Fibroblast of mammary gland (primary cell): ENCODE data around the gene AKAP9.
A peak's percentile ranks its signal among the peaks of the same experiment; 100 is the strongest.

Experiments used
- DNase-seq: peaks from one replicate; pipeline ENCODE4 v3.0.0-alpha.2; 2010; ENCODE audit warnings: low read depth
- H3K4me3 ChIP-seq: 2 replicates; pipeline ENCODE4 v1.5.1; 2011; ENCODE audit warnings: low read depth, mild to moderate bottlenecking, low read length, moderate library complexity; ENCODE audit not compliant: control insufficient read depth
- TF ChIP-seq, protein P1 (sequence below): conservative IDR thresholded peaks from 2 replicates; pipeline ENCODE4 v1.5.1; 2011; ENCODE audit warnings: low read depth, low read length, inconsistent platforms; ENCODE audit not compliant: control insufficient read depth, insufficient read depth

AKAP9 gene

DNA sequence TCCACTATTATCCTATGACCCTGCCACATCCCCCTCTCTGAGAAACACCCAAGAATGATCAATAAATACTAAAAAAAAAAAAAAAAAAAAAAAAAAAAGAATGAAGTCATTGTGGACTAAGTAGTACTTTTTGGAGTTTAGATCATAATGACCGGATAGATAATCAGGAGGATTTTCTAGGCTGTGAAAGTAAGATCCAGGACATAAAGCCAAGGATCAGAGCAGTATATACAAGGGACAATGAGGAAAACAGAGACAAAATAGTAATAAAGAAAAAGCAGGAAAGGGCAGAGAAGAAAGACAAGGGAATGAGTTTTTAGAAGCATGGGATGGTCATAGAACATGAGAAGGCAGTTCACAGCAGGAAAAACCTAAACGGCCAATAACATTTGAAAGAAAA, 87.6 kb downstream of the AKAP9 start:
- no peak for DNase-seq
- TF ChIP-seq, protein P1, sequence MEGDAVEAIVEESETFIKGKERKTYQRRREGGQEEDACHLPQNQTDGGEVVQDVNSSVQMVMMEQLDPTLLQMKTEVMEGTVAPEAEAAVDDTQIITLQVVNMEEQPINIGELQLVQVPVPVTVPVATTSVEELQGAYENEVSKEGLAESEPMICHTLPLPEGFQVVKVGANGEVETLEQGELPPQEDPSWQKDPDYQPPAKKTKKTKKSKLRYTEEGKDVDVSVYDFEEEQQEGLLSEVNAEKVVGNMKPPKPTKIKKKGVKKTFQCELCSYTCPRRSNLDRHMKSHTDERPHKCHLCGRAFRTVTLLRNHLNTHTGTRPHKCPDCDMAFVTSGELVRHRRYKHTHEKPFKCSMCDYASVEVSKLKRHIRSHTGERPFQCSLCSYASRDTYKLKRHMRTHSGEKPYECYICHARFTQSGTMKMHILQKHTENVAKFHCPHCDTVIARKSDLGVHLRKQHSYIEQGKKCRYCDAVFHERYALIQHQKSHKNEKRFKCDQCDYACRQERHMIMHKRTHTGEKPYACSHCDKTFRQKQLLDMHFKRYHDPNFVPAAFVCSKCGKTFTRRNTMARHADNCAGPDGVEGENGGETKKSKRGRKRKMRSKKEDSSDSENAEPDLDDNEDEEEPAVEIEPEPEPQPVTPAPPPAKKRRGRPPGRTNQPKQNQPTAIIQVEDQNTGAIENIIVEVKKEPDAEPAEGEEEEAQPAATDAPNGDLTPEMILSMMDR: no peak
- H3K4me3 ChIP-seq: no peak overlapping the region

DNA sequence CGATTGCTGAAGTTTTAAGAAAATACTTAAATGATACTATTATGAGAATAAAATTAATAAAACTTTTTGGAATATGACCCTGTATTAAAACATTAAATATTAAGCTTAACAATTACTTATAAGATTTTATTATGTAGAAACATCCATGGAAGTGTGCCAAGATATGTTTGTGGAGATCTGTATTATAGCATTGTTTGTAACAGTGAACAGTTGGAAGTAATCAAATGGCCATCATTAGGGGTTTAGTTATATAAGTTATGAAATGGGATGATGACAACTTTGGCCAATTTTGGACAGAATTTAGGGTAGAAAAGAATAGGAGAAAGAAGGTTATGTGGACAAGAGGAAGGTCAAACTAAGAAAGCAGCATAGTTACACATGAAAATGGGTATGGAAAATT, 88.0 kb downstream of the AKAP9 start:
- DNase-seq: no peak

DNA sequence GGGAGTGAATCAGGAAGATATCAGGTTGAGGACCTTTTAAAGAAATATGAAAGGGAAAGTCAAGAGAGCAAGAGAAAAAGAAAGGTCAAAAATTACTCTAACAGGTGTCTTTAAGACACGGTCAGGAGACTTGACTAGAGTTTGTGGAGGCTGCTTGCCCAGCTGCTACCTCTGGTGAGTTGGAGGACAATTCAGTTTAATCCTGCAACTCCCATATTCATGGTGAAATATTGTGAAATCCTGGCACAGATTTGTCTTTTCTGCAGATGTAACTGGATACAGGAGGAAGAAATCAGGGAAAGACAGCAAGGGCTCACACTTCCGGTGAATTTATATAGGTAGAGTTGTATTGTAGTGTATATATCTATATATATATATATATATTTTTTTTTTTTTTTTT, 93.5 kb downstream of the AKAP9 start:
- TF ChIP-seq, protein P1: no peak
- DNase-seq: peak; percentile 56

More for the DNA sequence above, 88.0 kb downstream of the AKAP9 start:
- TF ChIP-seq, protein P1: no peak
- no peak overlapping the region for H3K4me3 ChIP-seq

DNA sequence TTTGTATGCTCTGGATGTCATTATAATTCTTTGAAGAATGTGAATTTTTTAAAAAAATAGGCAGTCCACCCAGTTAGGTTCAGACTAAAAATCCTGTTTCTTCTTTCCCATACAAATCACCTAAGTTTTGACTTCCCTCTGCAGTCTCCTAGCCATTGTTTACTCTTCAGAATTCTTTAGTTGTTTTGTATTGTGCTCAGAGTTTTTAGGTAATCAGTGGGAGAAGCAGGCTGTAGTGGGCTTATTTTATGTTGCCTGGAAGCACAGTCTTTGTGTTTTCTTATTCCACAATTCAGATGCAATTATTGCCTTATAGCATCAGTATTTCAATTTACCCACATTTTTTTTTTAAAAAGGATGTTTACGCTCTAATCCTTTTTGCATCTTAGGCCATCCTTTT, 94.9 kb downstream of the AKAP9 start:
- TF ChIP-seq, protein P1: no peak
- DNase-seq: no peak
- no peak overlapping the region for H3K4me3 ChIP-seq

More for the DNA sequence above, 93.5 kb downstream of the AKAP9 start:
- H3K4me3 ChIP-seq: no peak overlapping the region

DNA sequence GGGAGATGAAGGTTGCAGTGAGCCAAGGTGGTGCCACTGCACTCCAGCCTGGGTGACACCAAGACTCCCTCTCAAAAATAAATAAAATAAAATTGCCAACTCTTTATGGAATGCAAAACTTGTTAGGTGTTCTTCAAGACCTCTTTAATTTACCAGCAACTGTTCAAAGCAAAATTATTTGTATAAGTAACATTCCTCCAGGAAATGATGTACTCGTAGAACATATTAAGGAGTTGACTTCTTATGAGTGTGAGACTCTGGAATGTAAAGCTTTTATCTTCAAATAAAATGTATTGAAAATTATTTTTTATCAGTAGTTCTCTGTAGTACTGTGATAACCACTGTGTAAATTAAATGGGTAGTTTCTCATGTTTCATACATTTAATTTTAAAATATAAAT, 99.2 kb downstream of the AKAP9 start:
- TF ChIP-seq, protein P1: no peak
- no peak for DNase-seq
- no peak overlapping the region for H3K4me3 ChIP-seq

DNA sequence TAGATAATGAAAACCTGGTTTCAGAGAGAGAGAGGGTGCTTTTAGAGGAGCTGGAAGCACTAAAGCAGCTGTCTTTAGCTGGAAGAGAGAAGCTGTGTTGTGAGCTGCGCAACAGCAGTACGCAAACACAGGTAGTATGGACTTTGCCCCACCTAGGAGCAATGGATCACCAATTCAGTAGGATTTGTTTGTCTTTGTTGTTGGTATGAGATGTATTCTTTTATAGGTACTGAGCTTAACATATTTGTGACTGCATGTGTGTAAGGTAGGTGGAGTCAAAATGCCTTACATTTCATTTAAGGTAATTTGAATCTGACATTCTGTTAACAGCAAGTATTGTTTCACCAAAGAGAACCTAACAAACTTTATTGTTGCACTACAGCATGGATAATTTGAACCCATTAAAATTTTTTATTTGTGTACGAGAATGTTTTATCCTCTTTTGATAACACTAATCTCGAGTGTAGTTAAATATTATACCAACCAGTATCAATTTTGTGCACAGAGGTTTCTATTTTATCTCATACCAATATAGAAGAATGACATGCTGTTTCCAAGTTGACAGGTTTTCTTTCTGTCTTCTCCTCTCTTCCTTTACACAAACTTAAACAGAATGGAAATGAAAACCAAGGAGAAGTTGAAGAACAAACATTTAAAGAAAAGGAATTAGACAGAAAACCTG, 101.5 kb downstream of the AKAP9 start:
- no peak overlapping the region for H3K4me3 ChIP-seq
- DNase-seq: no peak
- TF ChIP-seq, protein P1: no peak
